ENCODE results near the gene YTHDF2. TPM values are rescaled to one million over a fixed set of nuclear protein-coding genes. Genes with fewer than 3 reads are reported as not detected.

The YTHDF2 gene

Small RNA genes lying within 50 kb of the gene (small RNA-seq; reads per million reads assigned to genes)
- not detected for gene RF00422 (ENCODE audit: low read depth)
